ENCODE measurements around the gene METTL2A.
A peak's percentile ranks its signal among the peaks of the same experiment; 100 is the strongest.
"Not testable (repeated sequence)": the region's sequence is repeated elsewhere in the genome, so short reads cannot be mapped to it uniquely, and the experiment has no call there.

Gene METTL2A

GRCh38 chr17:62473030-62473982 lies 49.6 kb downstream of the METTL2A start:
- DNase-seq (ENCODE audit: low spot score), result not testable (repeated sequence)

DNA sequence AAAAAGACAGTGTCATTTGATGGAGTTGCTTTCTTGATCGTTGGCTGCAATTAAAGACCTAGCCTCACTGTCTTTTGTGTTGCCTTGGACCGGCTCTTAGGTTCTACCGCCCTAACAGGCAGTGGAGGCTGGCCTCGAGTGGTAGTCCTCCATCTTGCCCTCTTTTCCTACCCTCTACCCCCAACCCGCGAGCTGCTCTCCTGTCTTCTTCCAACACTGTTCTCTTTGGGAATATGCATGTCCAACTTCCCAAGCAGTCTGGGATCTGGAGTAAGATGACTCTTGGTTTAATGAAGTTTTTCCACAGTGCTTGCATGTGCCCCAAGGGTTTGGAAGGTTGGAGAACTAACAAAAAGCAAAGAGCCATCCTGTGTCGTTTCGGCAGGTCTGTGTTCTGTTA lies 53.4 kb downstream of the METTL2A start:
- not testable (repeated sequence) for DNase-seq (ENCODE audit: low spot score)

DNA sequence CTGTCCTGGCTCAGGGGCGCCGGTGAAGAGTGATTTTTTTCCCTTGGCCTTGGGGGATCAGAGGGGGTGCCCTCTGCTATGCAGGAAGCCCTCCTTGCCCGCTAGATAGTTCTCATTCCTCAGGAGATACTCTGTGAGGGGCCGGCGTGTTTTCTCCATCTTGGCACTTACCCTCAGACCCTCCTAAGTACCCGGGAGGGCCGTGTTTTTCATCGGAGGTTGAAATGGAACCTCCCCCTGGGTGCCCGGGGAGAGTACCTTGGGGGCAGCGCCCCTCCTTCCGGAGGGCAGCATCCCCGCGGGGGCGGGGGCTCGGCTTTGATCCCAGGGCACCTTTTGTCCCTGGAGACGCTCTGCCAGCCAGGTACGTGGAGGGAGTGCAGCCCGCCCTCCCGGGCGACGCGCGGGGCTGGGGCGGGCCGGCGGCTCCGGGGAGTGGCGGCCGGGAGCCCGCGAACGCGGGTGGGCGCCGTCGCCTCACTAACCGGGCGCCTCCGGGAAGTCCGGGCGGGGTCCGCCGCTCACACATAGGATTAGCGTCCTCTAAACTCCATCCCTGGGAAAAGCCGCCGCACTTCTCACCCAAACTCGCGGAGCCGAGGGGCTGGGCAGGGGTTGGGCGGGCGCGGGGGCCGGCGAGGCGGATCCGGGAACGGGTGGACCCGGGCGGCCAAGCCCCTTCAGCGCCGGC lies 54.2 kb downstream of the METTL2A start:
- DNase-seq (ENCODE audit: low spot score), result peak; percentile 35

GRCh38 chr17:62478424-62478879 lies 54.8 kb downstream of the METTL2A start, which contains the start of gene TLK2:
TSS of gene TLK2 (plus strand) at chr17:62478825. CDS start at chr17:62481126, 2,301 bp downstream.
- peak; percentile 84 for DNase-seq (ENCODE audit: low spot score)

DNA sequence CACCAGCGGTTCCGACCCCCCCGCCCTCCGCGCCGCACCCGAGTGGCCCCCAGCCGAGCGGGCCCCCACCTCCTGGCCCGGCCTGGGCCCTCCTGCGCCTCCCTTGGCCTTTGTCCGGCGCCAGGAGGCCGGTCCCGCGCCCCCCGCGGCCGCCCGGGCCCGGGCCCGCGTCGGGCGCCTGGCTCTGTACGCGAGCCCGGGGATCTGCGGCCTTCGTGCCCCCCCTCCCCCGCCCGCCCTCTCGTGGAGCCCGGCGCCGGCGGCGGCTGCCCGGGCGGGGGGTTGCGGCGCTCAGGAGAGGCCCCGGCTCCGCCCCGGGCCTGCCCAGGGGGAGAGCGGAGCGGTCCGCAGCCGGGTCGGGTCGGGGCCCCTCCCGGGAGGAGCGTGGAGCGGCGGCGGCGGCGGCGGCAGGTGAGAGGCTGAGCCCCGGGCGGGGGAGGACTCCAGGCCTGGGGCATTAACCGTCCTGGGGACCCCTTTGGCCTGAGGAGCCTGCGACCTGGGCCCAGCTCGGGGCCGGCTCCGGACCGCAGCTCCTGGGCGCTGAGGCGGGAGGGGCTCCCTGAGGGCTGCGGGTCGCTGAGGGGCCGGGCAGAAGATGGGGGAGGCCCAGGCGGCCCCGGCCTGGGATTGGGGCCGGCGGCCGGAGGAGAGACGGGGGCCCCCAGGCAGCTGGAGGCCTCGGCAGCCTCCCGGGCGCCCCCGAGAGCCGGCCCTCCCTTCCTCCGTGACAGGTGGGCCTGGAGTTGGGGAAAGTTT lies 55.4 kb downstream of the METTL2A start:
- DNase-seq (ENCODE audit: low spot score), result peak; percentile 35

DNA sequence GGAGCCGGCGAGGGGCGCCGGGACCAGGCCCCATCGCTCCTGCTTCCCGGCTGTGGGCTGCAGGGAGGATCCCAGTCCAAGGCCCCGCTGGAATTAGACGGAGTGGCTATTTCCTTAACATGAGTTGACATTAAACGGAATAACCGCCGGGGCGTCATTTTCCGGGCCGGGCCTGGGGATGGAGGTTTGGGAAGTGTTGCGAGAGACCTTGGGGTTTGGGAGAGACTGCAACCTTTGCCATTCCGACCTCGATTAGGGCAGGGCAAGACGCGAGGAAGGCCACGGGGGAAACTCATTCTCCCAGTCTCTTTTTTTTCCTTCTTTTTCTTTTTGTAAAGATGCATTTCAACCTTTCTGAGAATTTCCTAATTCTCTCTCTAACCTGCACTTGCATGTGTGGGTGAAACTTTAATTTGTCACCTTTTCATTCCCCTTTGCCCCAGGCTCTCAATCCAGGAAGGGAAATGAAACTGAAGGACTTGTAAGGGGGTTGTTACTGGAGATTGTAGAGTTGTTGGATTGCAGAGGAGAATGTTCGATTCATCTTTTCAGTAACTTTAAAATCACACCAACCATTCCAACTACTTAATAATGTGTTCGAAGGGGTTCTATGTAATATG lies 56.1 kb downstream of the METTL2A start:
- DNase-seq (ENCODE audit: low spot score), result not testable (repeated sequence)

- DNase-seq (ENCODE audit: low spot score), result not testable (repeated sequence)
Observed at GRCh38 chr17:62482553-62482952, 58.9 kb downstream of the METTL2A start.

DNA sequence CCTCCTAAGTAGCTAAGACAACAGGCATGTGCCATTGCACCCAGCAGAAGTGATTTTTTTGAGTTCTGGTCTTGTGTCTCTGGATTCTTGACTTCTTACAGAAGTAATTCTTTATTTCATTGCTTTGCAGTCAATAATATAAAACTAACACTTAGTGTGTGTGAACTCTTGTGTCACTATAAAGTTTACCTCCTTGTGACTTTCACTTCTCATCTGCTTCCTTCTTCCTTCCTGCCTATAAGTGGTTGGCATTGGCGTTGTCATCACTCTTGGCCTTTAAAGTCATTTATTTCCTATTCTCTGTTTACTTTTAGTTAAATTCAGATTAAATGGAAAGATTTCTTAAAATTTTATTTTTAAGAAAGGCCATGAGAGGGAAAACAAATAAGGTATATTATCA lies 67.3 kb downstream of the METTL2A start:
- DNase-seq (ENCODE audit: low spot score), result not testable (repeated sequence)

GRCh38 chr17:62493049-62493655 lies 69.5 kb downstream of the METTL2A start:
- DNase-seq (ENCODE audit: low spot score), result not testable (repeated sequence)

GRCh38 chr17:62494073-62494472 lies 70.4 kb downstream of the METTL2A start:
- not testable (repeated sequence) for DNase-seq (ENCODE audit: low spot score)

DNA sequence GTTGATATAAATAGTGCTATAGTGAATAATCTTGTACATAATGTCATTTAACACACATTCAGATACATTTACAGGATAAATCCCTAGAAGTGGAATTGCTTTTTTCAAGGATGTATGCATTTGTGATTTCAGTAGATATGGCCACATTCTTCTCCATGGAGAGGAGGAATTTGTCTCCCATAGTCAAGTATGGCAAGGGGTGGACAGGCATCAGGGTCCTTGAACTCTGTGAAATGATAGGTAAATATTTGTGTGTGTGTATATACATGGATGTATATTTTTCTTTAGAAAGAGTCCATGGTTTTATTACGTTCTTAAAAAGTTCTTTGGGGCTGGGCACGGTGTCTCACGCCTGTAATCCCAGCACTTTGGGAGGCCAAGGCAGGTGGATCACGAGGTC lies 72.6 kb downstream of the METTL2A start:
- not testable (repeated sequence) for DNase-seq (ENCODE audit: low spot score)

DNA sequence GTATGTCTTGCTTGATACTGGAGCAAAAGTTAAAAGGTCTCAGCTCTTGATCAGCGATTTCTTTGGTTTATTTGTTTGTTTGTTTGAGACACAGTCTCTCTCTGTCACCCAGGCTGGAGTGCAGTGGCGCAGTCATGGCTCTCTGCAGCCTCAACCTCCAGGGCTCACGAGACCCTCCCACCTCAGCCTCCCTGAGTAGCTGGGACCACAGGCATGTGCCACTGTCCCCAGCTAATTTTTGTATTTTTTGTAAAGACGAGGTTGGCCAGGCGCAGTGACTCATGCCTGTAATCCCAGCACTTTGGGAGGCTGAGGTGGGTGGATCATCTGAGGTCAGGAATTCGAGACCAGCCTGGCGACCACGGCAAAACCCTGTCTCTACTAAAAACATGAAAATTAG lies 75.1 kb downstream of the METTL2A start:
- not testable (repeated sequence) for DNase-seq (ENCODE audit: low spot score)

Data from CD4-positive, alpha-beta T cell treated with Interleukin-15 for 4 hours (primary cell).